Stomach (tissue), 4 donors: Measurements from ENCODE around the gene TAS1R2.

Source experiments
- CTCF ChIP-seq, 7 experiments: fragments of 450-650 bp in 4 of 7; fragments of 200-600 bp in 3 of 7; sonication (generic) in 3 of 7; IDR thresholded peaks; one replicate each; pipeline ENCODE4 v1.5.1; 2016 to 2019; ENCODE audit warnings: antibody characterized with exemption in 7 of 7, control low read depth in 2 of 7, mild to moderate bottlenecking in 1 of 7
- EP300 ChIP-seq: sonication (generic); formaldehyde crosslinking; IDR thresholded peaks from one replicate; pipeline ENCODE4 v1.6.1; 2017; ENCODE audit warnings: antibody characterized with exemption
- POLR2A ChIP-seq, 4 donors: fragments of 450-650 bp; IDR thresholded peaks; one replicate each; pipeline ENCODE4 v1.6.1; 2016; ENCODE audit warnings: antibody characterized with exemption in 4 of 4, control low read depth in 2 of 4, mild to moderate bottlenecking in 1 of 4, moderate library complexity in 1 of 4

GRCh38 chr1:18895317-18895716 is 35.9 kb upstream of the TAS1R2 start:
- TF ChIP-seq CTCF (IDR thresholded peaks at IDR 0.05) (no peak), EP300 (no peak), POLR2A (IDR thresholded peaks at IDR 0.05) (no peak)
